GM13977 (cell line): Measurements from ENCODE around the gene IMMP2L.

Experiments used
- DNase-seq: peaks from one replicate; pipeline ENCODE4 v3.0.0; 2012; ENCODE audit warnings: low spot score
- CTCF ChIP-seq: IDR thresholded peaks from 2 replicates; pipeline ENCODE4 v1.5.1; 2012; ENCODE audit warnings: mild to moderate bottlenecking, control low read depth; ENCODE audit not compliant: insufficient read depth; ENCODE audit errors: extremely low read depth, missing control alignments
- in situ Hi-C: fragments of 300-500 bp; cut with MboI; formaldehyde crosslinking; loops from one replicate; pipeline ENCODE4 v1.12.0; 2022; ENCODE audit warnings: low sequenced_read_pairs, low pct_unique_long_range_greater_than_20kb, mixed read lengths, inconsistent platforms; ENCODE audit not compliant: unreplicated experiment

Gene IMMP2L

DNA sequence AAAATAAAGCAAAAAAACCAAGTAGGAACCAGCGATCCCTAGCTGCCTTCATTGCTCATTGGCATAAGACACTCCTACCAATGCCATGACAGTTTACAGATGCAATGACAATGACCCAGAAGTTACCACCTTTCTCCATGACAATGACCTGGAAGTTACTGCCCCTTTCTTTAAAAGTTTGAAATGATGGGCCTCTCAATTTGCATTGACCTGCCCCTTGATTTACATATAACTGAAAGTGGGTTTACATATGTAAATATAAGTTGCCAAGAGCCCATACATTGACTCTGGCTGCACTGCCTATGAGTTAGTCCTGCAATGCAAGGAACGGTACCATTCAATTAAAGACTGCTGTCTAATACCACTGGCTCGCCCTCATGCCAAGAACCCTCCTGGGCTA lies 712.1 kb downstream of the IMMP2L start:
- DNase-seq, result no peak
- in situ Hi-C loops, result no loop called here
- no peak for TF ChIP-seq CTCF

DNA sequence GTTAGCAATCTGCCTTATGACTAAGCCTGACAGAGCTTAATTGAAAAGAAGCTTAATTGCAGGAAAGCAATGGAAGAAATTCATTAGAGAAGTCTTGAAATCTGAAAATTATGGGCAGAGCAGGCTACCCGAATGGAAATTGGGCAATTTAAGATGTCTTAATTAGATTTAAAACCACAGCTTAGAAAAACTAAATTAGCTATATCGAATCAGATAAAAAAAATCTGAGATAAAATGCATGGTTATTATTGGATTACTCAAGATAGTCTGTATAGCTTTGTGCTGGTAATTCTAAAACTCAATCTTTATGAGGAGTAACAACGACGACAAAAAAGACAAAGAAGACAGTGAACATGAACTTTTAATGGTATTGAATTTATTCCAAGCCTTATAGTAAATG lies 719.5 kb downstream of the IMMP2L start:
- in situ Hi-C loops, result no loop called here
- DNase-seq, result no peak
- no peak for TF ChIP-seq CTCF

DNA sequence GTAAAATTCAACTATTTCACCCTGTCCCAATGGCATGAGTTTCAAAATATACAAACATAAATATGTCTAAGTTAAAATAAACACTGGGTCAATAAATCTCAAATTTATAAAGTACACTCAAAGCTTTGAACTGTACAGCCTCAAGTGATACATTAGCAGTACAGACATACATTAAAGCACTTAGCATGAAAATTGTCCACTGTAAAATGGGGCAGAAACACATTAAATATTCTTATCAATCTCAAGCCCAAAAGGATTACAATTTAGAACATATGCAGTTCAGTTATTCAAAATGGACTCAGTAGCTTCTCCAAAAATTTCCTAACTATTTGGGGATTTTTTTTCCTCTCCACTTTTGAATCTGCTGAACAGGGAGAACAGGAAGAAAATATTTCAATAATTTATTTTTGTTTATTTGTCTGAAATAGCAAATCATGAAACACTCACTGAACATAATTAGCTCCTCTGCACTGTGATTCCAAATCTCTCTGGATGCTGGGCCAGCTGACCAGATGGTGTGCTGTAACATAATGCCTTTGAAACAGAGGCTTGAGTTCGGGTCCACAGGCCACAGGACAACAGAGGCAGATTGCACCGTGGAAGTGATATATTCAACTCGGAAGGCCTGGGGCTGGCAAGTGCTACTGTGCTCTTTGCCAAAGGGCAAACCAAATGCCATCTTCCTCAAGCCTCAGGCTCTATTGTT lies 720.3 kb downstream of the IMMP2L start:
- DNase-seq, result no peak
- no peak for TF ChIP-seq CTCF

GRCh38 chr7:110839866-110840265 lies 722.4 kb downstream of the IMMP2L start:
- no peak for TF ChIP-seq CTCF
- in situ Hi-C loops, result no loop called here
- DNase-seq, result no peak

More for the DNA sequence above, 720.3 kb downstream of the IMMP2L start:
- in situ Hi-C loops, result no loop called here

DNA sequence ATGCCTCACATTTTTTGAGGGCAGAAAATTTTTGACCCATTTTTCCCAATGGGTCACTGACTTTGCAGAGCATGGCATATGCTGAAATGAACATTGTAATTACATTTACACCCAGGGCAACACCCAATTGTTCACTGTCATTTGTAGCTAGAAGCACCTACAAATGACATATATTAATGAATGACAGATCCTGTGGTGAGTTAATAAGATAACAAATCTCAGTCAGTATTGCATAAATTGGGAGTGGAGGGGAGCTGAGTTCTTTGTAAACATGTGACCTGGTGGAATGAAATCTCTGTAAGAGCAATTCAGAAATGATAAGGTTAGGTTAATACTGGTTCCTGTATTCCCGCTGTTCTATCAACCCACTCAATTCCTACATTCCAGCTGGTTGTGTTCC lies 726.4 kb downstream of the IMMP2L start:
- DNase-seq, result no peak
- in situ Hi-C loops, result no loop called here
- TF ChIP-seq CTCF, result no peak

DNA sequence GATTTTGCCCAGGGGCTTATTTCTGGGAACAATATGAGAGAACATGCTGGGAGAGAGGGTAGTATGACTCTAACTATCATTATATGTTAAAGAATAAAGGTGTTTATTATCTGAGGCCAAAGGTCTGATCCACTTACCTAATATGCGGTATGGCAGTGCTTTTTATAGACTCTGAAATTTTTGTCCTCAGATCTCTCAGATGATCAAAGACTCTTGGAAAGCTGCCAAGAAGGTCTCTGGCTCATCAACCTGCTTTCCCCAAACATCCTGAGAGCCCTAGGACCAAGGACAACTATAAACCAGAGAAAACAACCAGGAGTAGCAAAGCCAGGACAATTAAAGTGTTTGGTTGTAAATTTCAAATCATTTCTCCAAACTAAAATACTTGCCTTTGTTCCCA lies 727.1 kb downstream of the IMMP2L start:
- no peak for DNase-seq
- TF ChIP-seq CTCF, result no peak
- in situ Hi-C loops, result no loop called here
